Effector CD4-positive, alpha-beta T cell (primary cell): ENCODE data around the gene NRP1.
"Not testable (repeated sequence)": the region's sequence is repeated elsewhere in the genome, so short reads cannot be mapped to it uniquely, and the experiment has no call there.

Experiments used
- DNase-seq: peaks from one replicate; pipeline ENCODE4 v3.0.0-alpha.2; 2020

The NRP1 gene

DNA sequence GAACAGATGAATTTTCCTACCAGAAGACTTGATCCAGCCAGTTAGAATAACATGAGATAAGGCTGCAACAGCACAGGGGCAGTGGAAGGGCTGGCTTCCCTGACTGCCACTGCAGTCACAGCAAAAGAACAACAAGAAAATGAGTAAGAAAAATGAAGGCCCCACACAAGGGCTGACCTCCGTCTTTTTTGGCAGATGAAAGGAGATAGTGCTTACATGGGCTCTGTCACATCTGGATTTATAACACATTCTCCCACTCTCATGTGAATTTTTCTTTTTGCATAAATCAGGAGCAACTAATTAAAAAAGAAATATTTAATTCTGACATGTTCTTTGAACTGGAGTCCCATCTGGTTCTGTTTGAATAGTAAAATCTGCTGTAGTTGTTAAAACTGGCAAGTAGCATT lies 99.6 kb downstream of the NRP1 start:
- no peak for DNase-seq

DNA sequence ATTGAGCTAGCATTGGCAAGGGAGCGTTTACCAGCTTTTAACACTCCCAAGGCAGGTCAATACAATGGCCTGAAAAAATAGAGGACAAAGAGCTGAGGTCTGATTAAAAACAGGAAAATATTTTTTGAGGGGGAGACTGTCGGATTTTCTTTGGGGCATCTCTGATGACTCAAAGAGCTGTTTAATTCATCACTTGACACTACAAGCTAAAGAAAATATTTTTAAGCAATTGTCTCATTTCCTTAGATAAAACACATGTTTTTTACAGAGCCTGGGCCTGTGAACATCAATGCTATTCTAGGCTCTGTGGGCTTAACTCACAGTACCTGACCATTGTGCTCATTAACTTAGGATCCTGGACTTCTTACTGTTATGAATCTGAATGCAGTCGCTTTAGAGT lies 100.8 kb downstream of the NRP1 start:
- no peak for DNase-seq

DNA sequence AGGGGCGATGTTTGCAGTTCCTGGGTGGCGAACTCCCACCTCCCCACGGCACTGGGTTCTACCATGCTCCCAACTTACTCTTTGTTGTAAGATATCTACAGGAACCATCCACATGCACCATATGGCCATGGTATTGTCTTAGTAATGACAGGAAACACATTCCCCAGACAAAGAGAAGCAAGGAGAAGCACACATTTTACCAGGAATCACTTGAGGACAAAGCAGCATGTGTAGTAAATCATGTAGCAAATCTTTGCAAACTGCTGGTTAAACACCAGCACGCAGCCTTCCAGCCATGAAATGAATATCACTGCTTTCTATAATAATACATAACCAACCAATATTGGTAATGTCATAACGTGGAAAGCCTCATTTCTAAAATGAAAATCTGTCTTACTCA lies 101.2 kb downstream of the NRP1 start:
- DNase-seq = no peak

DNA sequence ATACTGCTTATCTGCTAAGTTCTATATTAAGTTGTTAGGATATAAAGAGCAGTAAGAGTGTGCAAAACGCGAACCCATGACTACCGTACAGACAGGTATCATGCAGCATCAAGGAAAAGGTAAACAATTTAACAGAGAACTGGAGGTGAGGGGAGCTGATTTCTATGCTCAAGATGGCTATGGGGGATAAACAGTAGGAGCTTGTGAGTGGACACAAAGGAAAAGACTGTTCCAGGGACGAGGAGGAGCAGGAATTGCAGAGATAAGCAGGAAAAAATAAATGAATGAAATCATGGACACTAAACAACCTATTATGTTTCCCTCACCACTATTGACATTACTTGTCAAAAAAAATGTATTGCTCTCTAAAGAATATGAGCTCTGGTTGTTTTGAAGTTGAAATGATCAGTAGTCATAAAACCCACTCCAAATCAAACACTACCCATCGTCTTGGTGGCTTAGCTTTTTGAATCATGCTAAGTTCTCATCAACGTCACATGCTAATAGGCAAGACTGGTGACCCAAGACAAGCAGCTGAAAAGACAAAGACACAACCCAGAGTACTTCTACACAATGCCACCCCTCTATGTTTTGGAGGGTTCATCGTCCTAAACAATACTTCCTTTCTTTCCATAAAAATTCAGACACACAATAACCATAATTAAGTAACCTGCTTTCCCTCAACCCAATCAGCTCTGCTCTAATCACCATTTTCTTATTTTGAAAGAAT lies 102.7 kb downstream of the NRP1 start:
- DNase-seq = no peak

DNA sequence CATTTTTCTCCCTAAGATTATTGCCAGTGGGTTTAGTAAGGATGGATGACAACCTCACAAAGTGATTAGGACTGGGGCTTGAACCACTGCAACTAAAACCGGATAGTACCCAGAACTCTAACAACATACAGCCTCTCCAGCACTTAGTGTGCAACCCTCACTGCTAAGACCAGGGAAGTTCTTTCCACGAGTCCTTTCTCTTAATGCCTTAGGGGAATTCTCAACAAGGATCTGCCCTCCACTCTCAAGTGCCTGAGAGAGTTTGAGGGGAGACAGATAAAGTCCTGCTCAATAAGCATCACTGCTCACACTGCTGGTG lies 104.6 kb downstream of the NRP1 start:
- no peak for DNase-seq

DNA sequence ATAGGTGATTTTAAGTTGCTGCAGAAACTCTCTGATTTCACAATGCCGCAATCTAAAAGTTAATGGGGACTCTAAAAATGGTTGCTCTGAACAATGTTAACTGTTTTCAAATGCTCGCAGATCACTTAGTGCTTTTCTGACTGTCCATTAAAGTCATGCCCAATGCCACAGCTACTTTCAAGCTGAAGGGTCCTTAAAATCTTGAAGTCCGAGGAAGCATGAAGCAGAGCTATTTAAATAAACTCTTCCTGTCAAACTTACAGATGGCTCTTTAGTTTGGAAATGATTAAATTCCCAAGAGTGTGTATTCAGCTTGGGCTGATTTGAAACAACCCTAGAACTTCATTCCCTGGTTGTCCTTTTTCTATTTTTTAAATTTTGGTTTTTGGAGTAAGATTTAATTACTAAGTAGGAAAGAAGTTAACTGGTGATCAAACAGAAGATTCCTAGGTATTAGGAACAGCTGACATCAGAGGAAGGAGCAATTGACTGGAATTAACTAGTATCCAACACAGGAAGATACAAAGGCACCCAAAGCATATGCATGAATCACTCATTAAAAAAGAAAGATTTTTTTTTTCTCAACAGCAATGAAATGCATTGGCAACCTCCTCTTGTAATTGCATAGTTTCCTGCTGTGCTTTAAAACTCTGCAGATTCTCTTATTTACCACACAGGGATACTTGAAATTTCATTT lies 105.1 kb downstream of the NRP1 start:
- no peak for DNase-seq

DNA sequence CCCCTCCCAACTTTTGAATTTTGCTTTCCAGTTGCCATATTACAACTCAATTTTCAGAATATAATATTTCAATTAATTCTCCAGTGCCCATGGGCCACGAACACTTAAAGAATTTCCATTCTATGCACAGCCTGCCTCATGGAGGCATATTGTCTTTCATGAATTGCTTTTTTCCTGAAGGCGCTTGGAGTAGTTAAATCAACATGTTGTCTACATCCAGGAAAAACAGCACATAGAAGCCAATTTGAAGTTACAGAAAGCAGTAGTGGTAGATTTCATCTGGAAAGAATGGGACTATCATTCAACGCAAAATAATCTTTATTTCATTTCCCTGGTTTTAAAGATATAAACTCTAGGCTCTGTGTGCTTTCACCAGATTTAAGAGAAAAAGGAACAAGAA lies 106.0 kb downstream of the NRP1 start:
- no peak for DNase-seq

DNA sequence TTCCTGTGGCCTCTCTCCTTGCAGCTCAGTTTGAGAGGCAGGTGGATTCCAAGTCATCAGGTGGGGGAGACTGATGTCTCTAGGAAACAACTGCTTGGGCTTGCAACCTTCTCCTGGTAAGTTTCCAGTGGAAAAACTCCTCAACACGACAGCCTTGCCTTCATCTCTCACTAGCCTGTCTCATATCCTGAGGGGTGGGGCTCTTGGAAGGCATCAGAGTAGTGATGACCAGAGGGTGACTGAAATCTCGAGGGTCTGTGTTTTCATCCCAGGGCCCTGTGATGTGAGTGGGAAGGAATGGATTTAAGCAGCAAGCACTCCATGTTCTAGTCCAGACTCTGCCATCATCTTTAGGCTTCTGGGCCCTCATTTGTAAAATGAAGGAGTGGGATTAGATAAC lies 107.0 kb downstream of the NRP1 start:
- DNase-seq = no peak

DNA sequence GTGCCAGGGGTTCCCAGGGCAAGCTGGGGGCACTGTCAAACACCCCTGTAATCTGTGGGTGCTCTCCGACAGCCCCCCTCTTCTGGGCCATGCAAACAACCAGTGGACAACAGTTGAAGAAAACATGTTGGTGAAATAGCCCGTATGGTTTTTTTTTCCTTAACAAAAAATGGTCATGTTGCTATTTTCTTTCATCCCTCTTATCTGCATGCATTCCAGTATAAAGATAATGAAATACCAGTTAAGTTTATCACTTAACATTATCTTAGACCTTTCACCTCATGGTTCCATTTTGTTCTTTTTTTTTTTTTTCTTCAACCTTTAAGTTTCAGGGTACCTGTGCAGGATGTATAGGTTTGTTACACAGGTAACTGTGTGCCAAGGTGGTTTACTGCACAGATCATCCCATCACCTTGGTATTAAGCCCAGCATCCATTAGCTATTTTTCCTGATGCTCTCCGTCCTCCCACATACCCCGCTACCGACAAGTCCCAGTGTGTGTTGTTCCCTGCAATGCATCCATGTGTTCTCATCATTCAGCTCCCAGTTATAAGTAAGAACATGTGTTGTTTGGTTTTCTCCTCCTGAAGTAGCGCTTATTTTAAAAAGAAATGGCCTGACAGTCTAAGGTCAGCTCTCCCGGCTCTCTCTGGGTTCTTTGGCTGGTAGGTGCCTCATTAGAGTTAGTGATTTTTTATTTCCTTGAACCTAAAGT lies 110.1 kb downstream of the NRP1 start:
- DNase-seq = no peak

DNA sequence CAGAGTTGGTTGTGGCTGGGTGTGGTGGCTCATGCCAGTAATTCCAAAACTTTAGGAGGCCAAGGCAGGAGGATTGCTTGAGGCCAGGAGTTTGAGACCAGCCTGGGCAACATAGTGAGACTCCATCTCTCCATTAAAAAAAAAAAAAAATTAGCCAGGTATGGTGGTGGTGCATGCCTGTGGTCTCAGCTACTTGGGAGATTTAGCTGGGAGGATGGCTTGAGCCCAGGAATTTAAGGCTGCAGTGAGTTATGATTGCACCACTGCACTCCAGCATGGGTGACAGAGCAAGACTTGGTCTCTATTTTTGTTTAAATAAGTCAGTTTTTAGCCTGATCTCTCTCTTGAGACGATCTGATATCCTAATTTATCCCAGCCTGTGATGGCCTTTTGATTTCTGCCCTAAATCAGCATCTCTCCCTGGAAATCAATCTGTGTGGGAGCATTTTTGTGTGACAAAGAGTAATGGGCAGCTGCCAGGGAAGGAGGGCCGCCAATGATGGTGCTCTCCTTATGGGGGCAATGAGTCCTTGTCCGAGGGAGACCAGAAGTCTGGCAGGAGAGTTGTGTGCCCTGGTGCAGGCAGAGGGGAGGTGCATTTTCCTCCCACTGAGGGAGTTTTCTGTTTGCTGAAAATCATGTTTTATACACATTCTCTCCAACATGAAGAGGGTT lies 111.0 kb downstream of the NRP1 start:
- DNase-seq = no peak

DNA sequence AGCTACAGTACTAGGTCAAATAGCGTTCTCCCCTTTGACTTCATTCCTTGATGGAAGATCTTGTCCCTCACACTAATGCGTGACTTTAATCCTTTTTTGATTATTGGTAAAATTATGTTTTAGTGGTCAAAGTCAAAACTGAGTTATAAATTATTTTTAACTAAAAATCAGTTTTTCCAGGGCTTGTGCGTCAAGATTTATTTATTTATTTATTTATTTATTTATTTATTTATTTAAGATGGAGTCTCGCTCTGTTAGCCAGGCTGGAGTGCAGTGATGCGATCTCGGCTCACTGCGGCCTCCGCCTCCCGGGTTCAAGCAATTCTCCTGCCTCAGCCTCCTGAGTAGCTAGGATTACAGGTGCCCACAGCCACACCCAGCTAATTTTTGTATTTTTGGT lies 112.2 kb downstream of the NRP1 start:
- DNase-seq = not testable (repeated sequence)

DNA sequence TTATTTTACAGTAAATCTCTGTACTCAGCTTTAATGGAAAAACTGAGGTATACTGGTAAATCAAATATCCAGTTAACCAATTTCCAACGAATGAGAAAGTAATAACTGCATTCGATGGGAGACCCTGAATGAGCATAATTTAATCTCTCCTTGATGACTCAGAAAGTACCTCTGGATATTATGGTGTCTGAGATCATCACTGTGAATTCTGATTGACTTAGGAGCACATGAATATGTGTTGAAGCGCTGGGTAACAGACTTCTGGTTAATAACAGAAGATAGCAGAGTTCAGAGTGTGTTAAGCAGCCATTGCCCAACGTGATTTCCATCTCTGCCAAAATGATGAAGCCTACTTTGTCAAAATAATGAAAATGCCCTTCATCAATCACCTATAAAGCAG lies 116.6 kb downstream of the NRP1 start:
- no peak for DNase-seq

DNA sequence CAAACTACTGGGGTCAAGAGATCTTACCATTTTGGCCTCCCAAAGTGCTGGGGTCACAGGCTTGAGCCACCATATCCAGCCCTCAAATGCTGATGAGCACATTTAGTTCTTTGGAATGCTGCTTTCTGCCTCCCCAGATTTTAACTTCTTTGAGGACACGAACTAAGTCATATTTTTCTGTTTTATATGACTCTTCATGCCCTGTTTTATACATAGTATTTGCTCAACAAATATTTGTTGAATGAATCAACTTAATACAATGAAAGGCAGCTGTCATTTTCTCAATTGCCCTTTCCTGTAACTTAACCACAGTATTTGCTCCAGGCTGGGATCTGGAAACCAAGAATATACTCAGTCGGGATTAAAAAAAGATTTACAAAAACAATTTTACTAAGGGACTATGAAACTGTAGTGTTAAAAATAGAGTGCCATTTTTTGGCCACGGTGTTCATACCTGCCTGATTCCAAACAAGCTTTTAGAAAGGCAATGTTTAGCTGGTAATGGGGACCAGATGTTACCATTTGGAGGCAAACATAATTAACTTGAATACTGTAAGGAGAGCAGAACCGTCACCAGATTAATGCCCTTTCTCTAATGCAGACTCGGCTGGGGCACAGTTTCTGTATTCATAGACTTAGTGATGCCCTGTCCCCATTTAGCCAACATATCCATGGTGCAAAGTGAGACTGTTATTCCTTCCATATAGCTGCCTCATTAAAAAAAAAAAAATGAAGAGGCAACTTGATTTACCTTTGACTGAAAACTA lies 117.6 kb downstream of the NRP1 start:
- no peak for DNase-seq

DNA sequence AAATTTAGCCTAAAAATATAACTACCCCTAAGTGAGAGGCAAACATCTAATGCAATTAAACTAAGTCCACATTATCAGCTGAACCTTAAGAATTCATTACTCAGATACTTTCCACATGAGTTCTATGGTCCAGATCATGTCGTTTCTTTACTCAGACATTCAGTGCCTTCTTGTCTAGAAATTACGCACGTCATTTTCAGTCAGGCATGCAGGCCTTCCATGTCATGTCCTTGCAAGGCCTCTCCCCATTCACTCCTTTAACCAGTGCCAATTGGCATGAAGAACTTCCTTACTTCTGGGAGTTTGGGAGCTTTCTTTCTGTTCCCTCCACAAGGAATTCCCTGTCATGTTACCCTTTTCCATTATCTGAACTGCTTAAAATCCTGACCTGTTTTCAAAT lies 118.8 kb downstream of the NRP1 start:
- DNase-seq = no peak

DNA sequence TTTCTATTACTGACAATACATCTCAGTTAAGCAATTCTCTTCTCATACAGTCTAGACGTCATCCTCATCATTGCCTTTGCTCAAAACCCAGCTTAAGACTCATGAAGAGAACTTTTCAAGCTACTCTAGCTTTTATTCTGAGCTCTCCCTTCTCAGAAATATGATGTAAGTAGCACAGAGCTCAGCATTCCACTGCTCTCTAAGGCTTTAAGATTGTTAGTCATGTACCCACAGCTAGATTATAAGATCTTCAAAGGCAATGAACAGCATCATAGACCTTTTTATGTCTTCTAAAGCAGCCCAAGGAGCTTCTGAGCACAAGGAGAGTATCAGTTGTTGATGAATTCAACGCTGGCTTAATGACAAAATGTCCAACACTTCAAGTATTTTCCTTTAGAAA lies 119.3 kb downstream of the NRP1 start:
- DNase-seq = no peak

DNA sequence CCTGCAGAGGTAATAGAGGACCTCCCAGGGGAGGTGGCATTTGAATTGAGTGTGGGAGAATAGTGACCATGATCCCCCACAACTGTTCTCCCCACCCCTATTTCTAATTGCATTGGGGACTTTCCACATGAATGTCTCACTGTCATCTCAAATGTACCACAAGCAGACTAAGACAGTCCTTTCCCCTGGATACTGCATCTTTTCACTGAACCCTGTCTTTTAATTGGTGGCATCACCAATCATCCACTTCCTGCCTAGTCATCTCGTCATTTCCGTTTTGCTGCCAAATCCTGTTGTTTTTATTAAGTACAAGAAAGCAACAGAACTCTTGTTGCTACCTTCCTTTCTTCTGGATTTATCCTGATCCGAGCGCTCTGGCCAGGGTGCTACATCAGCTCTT lies 120.3 kb downstream of the NRP1 start:
- no peak for DNase-seq

DNA sequence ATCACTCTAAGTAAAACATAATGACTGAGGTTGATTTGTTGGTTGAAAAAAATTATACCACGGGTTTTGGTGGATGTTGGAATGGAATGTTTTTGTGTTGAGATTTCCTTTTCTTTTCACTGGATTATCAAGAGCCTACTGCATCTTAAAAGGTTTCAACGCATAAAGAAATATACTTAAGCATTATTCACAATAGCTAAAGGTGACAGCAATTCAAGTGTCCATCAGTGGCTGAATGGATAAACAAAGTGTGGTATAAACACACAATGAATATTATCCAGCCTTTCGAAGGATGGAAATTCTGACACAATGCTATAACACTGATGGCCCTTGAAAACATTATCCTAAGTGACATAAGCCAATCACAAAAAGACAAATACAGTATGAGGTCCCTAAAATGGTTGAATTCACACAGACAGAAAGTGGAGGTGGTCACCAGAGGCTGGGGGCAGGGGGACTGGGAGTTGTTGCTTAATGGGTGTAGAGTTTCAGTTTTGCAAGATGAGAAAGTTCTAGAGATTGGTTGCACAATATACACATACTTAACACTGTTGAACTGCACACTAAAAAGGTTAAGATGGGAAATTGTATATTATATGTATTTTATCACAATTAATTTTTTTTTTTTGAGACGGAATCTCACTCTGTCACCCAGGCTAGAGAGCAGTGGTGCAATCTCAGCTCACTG lies 122.3 kb downstream of the NRP1 start:
- no peak for DNase-seq

DNA sequence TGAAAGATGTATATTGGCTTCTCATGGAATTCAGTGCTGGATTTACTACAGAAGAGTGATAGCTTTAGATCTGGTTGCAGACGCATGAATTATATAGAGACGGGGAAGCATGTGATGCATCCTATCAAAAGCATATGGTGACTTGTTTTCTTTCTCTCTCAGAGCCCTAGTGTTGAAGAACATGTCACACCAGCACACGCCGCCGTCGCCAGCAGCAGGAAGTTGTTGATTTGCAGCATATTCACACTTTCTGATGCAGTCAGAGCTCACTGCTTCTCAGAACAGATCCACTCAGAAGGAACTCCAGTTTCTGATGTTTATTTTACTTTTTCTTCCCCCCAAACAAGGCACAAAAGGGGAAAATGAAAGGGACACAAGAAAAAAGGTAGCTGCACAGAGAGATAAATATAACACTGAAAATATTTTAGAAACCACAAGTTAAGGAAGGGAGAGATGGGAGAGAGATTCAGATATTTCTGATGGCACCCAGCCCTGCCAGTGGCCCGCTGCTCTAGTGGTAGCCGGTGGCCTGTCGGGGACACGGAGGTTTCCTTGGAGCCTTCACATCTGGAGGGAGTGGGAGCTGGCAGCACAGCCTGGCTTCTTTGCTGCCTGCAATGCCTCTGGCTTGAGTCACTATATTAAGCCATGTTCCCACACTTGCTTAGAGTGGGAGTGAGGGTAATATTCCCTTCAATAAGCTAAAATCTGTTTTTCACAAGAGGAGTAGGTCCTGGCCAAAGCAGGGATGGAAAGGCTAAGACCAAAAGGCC lies 123.2 kb downstream of the NRP1 start:
- DNase-seq = no peak

DNA sequence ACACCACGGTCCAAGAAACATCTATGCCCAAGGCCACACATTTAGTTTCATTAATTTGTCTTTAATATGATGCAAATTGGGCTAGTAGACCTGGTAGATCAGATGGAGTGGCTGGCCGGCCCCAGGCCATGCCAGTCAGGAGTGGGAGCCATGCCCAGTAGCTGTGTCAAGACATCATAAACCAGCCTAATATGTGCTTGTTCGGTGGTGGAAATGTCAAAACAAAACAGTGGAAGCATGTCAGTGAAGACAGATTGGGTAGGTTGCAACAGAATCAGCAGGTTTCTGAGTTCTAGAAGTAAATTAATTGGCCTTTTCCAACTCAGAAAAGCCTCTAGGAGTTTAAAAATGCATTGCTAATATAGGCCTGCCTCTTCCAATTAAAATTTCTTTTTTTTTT lies 124.7 kb downstream of the NRP1 start:
- DNase-seq = no peak

DNA sequence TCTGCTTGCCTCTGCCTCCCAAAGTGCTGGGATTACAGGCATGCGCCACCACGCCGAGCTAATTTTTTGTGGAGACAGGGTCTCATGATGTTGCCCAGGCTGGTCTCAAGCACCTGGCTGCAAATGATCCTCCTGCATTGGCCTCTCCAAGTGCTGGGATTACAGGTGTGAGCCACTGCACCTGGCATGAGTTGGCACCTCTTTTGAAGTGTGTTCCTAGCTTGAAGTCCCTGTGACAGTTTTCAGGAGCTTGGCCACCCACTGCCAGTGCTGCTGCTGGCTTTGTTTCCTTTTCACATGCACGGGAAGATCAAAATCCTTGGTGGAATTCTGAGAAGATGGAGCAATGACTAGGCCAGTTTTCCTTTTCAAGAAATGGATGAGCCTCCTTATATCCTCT lies 126.3 kb downstream of the NRP1 start:
- DNase-seq = no peak

DNA sequence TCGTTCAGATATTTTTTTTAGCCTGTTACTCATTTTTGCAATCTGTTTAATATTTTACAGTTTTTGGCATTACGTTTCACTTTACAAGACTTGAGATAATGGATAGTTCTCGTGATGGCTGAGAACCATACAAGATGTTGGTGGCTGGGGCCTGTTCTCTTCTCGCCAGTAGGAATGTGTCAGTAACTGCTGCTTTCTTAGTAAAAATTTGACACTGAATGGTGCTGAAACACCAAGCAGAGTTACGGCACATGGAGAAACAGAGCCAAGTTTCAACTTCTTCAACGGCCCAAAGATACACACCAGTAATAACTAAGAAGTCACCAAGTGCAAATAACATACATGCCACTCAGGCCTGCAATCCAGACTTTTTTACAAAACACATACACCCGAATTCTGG lies 130.4 kb downstream of the NRP1 start:
- DNase-seq = no peak

DNA sequence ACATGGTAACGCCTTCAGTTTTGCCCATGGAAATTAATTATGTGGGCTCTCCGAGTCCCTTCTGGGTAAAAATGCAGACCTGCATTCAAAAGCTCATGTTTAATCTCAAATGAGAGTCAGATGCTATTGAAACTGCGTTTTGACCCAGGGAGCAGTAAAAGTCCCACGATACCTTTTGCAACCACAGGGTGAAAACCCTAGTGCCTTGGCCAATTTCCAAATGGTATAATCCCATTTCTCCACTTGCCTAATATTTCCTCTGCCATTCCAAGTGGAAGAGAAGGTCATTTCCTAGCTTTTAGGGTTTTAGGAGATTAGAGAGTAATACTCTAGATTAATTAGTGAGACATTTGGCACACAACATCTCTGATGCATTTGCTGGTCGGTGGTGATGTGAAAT lies 132.5 kb downstream of the NRP1 start:
- DNase-seq = no peak
